BLaER1 treated with 17β-estradiol and CSF1 and Interleukin-3, amounts not matched to agents 10 nM and 100 nM (cell line): Measurements from ENCODE around the gene CCL17.
"Not testable (repeated sequence)": the region's sequence is repeated elsewhere in the genome, so short reads cannot be mapped to it uniquely, and the experiment has no call there.

Experiments used
- H3K27ac ChIP-seq, 11 experiments: shearing (Covaris generic); formaldehyde crosslinking; 2 replicates each; pipeline ENCODE4 v1.8.1; 2022
- H3K27me3 ChIP-seq, 11 experiments: shearing (Covaris generic); formaldehyde crosslinking; 2 replicates each; pipeline ENCODE4 v1.8.1; 2022
- H3K36me3 ChIP-seq, 11 experiments: shearing (Covaris generic); formaldehyde crosslinking; 2 replicates each; pipeline ENCODE4 v1.8.1; 2022
- H3K4me1 ChIP-seq, 10 experiments: shearing (Covaris generic); formaldehyde crosslinking; 2 replicates each; pipeline ENCODE4 v1.8.1; 2022
- H3K4me2 ChIP-seq, 11 experiments: shearing (Covaris generic); formaldehyde crosslinking; 2 replicates each; pipeline ENCODE4 v1.8.1; 2022
- H3K4me3 ChIP-seq, 10 experiments: shearing (Covaris generic); formaldehyde crosslinking; 2 replicates each; pipeline ENCODE4 v1.8.1; 2022
- H3K9ac ChIP-seq, 11 experiments: shearing (Covaris generic); formaldehyde crosslinking; 2 replicates each; pipeline ENCODE4 v1.8.1; 2022
- H3K9me3 ChIP-seq, 11 experiments: shearing (Covaris generic); formaldehyde crosslinking; replicated peaks in 1 of 11; 2 replicates each; pipeline ENCODE4 v1.8.1; 2022
- H4K20me1 ChIP-seq, 11 experiments: shearing (Covaris generic); formaldehyde crosslinking; 2 replicates each; pipeline ENCODE4 v1.8.1; 2022
- Cebpa-rat ChIP-seq, 11 experiments: shearing (Covaris generic); IDR thresholded peaks; 2 replicates each; pipeline ENCODE4 v1.8.1; 2022

The CCL17 gene

DNA sequence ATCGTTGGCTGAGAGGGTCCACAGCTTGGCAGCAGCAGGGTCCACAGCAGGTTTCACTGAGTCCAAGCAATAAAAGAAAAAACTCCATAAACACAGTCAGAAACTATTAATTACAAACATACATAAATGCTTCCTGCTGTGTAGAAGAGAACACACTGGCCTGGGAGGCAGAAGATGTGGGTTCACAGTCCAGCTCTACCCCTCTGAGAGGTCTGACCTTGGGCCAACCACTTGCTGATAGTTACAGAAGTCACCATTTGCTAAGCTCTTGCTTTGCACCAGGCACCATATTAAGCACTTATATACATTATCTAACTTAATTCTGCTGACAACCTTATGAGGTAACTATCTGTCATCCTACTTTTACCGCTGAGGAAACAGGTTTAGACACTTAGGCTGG is 27.9 kb downstream of the CCL17 start:
- H3K36me3 ChIP-seq: peaks cover 97 to 100% (median 99%) of the 10 kb centered on the region in 11 experiments
- no peak for TF ChIP-seq Cebpa-rat (IDR thresholded peaks at IDR 0.05)

DNA sequence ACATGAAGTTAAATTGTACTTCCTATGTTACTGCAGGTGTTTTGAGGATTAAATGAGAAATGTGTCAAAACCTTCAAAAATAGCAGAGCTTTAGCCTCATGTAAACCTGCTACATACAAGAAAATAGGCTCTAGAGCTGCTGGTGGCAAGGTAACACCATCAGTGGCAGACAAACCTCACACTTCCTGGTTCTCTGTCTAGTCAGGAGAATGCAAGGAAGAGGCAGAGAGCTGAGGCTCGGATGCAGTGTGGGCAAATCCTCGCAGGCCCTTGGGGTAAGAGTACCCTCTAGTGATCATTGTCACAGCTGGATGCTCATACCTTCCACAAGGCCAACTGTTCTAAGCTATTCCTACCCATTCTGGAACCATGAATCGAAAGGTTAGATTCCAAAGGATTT is 28.4 kb downstream of the CCL17 start:
- Histone ChIP-seq H3K4me2 (no peak overlapping the region), H4K20me1 (peaks cover 0 to 7% (median 0%) of the 10 kb centered on the region in 11 experiments; a peak in 4 of 22 replicates), H3K9me3 (no peaks in the 10 kb centered on the region), H3K36me3 (peaks cover 96 to 100% (median 99%) of the 10 kb centered on the region in 11 experiments), H3K9ac (no peak overlapping the region), H3K27me3 (no peaks in the 10 kb centered on the region), H3K4me1 (peaks cover 0 to 7% (median 0%) of the 10 kb centered on the region in 10 experiments; a peak in 1 of 20 replicates), H3K27ac (no peak overlapping the region), H3K4me3 (no peak overlapping the region)
- no peak for TF ChIP-seq Cebpa-rat (IDR thresholded peaks at IDR 0.05)

More for the DNA sequence above, 27.9 kb downstream of the CCL17 start:
- Histone ChIP-seq H3K4me1 (peaks cover 0 to 7% (median 0%) of the 10 kb centered on the region in 10 experiments; a peak in 1 of 20 replicates), H3K9me3 (no peaks in the 10 kb centered on the region), H3K27me3 (no peaks in the 10 kb centered on the region), H4K20me1 (peaks cover 0 to 7% (median 0%) of the 10 kb centered on the region in 11 experiments; a peak in 4 of 22 replicates), H3K9ac (no peak overlapping the region), H3K27ac (no peak overlapping the region), H3K4me2 (no peak overlapping the region), H3K4me3 (no peak overlapping the region)

DNA sequence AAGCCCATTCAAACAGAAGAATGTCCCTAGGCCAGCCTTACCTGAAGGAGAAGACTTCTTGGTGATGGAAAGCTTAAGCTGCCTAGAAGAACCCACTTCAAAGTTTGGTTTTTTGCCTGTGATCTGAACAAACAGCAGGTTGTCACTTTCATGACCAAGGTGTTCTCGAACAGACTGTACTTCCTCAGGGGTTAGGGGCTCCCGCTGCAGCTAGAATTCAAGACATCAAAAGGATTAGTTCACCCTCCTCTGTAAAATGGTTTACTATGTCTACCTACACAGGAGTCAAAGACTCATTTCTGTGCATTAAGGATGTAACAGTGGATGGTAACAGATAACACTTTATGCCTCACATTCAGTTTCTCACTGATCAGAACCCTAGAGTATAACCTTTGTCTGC is 29.4 kb downstream of the CCL17 start:
- Histone ChIP-seq H3K4me1 (peaks cover 0 to 7% (median 0%) of the 10 kb centered on the region in 10 experiments; a peak in 1 of 20 replicates), H3K9ac (0 out of 22 replicates have a peak overlapping the region, but pooled peaks of 1 of the 11 experiments have one; percentile 22), H3K27me3 (no peaks in the 10 kb centered on the region), H3K4me2 (no peak overlapping the region), H4K20me1 (peaks cover 0 to 2% (median 0%) of the 10 kb centered on the region in 11 experiments; a peak in 4 of 22 replicates), H3K36me3 (peaks cover 96 to 100% (median 98%) of the 10 kb centered on the region in 11 experiments), H3K9me3 (no peaks in the 10 kb centered on the region; a peak in 1 of 22 replicates), H3K4me3 (no peak overlapping the region), H3K27ac (no peak overlapping the region)
- no peak for TF ChIP-seq Cebpa-rat (IDR thresholded peaks at IDR 0.05)

DNA sequence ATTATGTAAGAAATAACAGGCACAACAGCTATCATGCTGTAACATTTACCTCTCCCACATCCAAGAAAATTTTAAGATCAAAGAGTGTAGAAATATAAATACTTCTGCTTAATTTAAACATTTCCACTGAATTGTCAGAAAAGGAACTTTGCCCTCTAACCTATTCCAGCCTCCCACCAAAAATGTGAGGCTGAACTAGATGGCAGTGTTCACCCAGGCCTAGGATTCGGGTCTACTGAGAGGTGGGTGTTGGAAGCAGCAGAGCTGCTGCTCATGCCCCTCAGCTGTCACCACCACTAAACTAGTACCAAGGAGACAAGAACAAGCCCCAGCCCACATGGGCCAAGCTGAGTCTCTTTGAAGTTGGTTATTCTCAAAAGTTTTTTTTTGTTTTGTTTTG is 31.3 kb downstream of the CCL17 start:
- H3K27ac ChIP-seq: no peak overlapping the region
- no peaks in the 10 kb centered on the region for H3K27me3 ChIP-seq
- H3K4me1 ChIP-seq: peaks cover 0 to 5% (median 0%) of the 10 kb centered on the region in 10 experiments; a peak in 1 of 20 replicates
- no peak overlapping the region for H3K4me3 ChIP-seq
- no peak overlapping the region for H3K9ac ChIP-seq
- H3K36me3 ChIP-seq: peaks cover 97 to 100% (median 99%) of the 10 kb centered on the region in 11 experiments
- peaks cover 12 to 18% (median 13%) of the 10 kb centered on the region in 11 experiments for H3K9me3 ChIP-seq
- H4K20me1 ChIP-seq: no peaks in the 10 kb centered on the region; a peak in 3 of 22 replicates
- no peak overlapping the region for H3K4me2 ChIP-seq
- no peak for TF ChIP-seq Cebpa-rat (IDR thresholded peaks at IDR 0.05)

DNA sequence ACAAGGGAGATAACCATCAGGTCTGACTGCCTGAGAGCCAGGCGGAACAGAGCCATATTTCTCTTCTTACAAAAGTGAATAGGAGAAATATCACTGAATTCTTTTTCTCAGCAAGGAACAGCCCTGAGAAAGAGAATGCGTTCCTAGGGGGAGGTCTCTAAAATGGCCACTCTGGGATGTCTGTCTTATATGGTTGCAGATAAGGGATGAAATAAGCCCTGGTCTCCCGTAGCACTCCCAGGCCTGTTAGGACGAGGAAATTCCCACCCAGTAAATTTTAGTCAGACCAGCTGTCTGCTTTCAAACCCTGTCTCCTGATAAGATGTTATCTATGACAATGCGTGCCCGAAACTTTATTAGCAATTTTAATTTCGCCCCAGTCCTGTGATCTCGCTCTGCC is 35.4 kb downstream of the CCL17 start:
- not testable (repeated sequence) for H3K27me3 ChIP-seq, H3K4me2 ChIP-seq, H3K9ac ChIP-seq, H3K4me1 ChIP-seq, H3K27ac ChIP-seq
- Histone ChIP-seq H3K36me3 (peaks cover 80 to 92% (median 89%) of the 10 kb centered on the region in 11 experiments), H3K9me3 (peaks cover 25 to 41% (median 33%) of the 10 kb centered on the region in 11 experiments), H4K20me1 (peaks cover 0 to 15% (median 0%) of the 10 kb centered on the region in 11 experiments; a peak in 6 of 22 replicates), H3K4me3 (peak overlapping the region in 1 of 10 experiments; percentile 13; a peak in 1 of 20 replicates)

- H3K4me1 ChIP-seq, H3K4me2 ChIP-seq, H3K27ac ChIP-seq, H3K9ac ChIP-seq, H3K27me3 ChIP-seq: not testable (repeated sequence)
- peaks cover 0 to 21% (median 0%) of the 10 kb centered on the region in 11 experiments; a peak in 7 of 22 replicates for H4K20me1 ChIP-seq
- peaks cover 25 to 41% (median 33%) of the 10 kb centered on the region in 11 experiments for H3K9me3 ChIP-seq
- H3K36me3 ChIP-seq: peaks cover 74 to 86% (median 83%) of the 10 kb centered on the region in 11 experiments
- H3K4me3 ChIP-seq: peak overlapping the region in 4 of 10 experiments; percentile 13 to 37 (median 23); a peak in 2 of 20 replicates
Observed at GRCh38 chr16:57440551-57440950, 36.0 kb downstream of the CCL17 start.

- no peak for TF ChIP-seq Cebpa-rat (IDR thresholded peaks at IDR 0.05)
- Histone ChIP-seq H3K4me1 (peaks cover 16 to 36% (median 28%) of the 10 kb centered on the region in 10 experiments), H3K36me3 (peaks cover 35 to 45% (median 43%) of the 10 kb centered on the region in 11 experiments), H3K4me3 (no peak overlapping the region), H3K27ac (no peak overlapping the region), H3K4me2 (0 out of 22 replicates have a peak overlapping the region, but pooled peaks of 1 of the 11 experiments have one; percentile 97), H3K27me3 (no peaks in the 10 kb centered on the region), H3K9me3 (peaks cover 24 to 40% (median 31%) of the 10 kb centered on the region in 11 experiments), H3K9ac (0 out of 22 replicates have a peak overlapping the region, but pooled peaks of 1 of the 11 experiments have one; percentile 7), H4K20me1 (peaks cover 0 to 24% (median 0%) of the 10 kb centered on the region in 11 experiments; a peak in 6 of 22 replicates)
Observed at GRCh38 chr16:57444711-57445110, 40.1 kb downstream of the CCL17 start.

DNA sequence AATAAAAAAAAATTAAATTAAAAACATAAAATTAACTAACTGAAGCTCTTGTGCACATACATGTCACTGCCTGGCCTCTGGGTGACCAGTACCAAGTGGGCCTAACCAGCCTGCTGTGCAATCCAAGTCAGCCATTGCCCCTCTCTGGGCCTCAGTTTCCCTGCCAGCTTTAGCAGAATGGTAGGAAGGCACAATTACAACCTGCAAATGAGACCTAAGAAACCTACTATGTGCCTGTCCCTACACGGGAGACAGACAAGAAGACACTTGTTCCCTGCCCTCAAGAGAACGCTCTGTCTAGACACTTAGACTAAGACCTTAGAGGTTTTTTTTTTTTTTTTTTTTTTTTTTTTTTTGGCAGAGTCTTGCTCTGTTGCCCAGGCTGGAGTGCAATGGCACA is 40.9 kb downstream of the CCL17 start:
- Histone ChIP-seq H3K4me1 (peaks cover 16 to 36% (median 28%) of the 10 kb centered on the region in 10 experiments), H3K27ac (no peak overlapping the region), H3K36me3 (peaks cover 27 to 40% (median 35%) of the 10 kb centered on the region in 11 experiments), H3K4me3 (no peak overlapping the region), H3K9ac (peak overlapping the region in 3 of 11 experiments; percentile 1 to 99 (median 95); a peak in 1 of 22 replicates), H3K27me3 (no peaks in the 10 kb centered on the region), H4K20me1 (peaks cover 0 to 24% (median 0%) of the 10 kb centered on the region in 11 experiments; a peak in 6 of 22 replicates), H3K4me2 (peak overlapping the region in 9 of 11 experiments; percentile 7 to 98 (median 93); a peak in 14 of 22 replicates), H3K9me3 (peaks cover 16 to 32% (median 23%) of the 10 kb centered on the region in 11 experiments)
- TF ChIP-seq Cebpa-rat (IDR thresholded peaks at IDR 0.05): no peak

GRCh38 chr16:57446531-57447185 is 42.1 kb downstream of the CCL17 start:
- peaks cover 5 to 20% (median 11%) of the 10 kb centered on the region in 11 experiments; a peak in 21 of 22 replicates for H3K9me3 ChIP-seq
- peak overlapping the region; percentile 91 to 99 (median 96) for H3K9ac ChIP-seq
- H3K4me2 ChIP-seq: peak overlapping the region; percentile 78 to 98 (median 93)
- H3K4me1 ChIP-seq: peaks cover 16 to 36% (median 28%) of the 10 kb centered on the region in 10 experiments
- H3K36me3 ChIP-seq: peaks cover 25 to 40% (median 33%) of the 10 kb centered on the region in 11 experiments
- peaks cover 0 to 24% (median 0%) of the 10 kb centered on the region in 11 experiments; a peak in 6 of 22 replicates for H4K20me1 ChIP-seq
- no peak for TF ChIP-seq Cebpa-rat (IDR thresholded peaks at IDR 0.05)
- H3K27me3 ChIP-seq: no peaks in the 10 kb centered on the region
- H3K27ac ChIP-seq: peak overlapping the region; percentile 90 to 96 (median 92)
- H3K4me3 ChIP-seq: peak overlapping the region; percentile 80 to 96 (median 88)
